Adrenal gland (tissue), 5 donors: ENCODE data around the gene RPS2.

Source experiments
- POLR2A ChIP-seq, 2 donors: fragments of 450-650 bp; IDR thresholded peaks; one replicate each; pipeline ENCODE4 v1.6.1; 2017; ENCODE audit warnings: antibody characterized with exemption in 2 of 2, mild to moderate bottlenecking in 2 of 2, moderate library complexity in 1 of 2
- TF ChIP-seq, protein P1 (sequence below), 6 experiments: fragments of 450-650 bp in 4 of 6; fragments of 200-600 bp in 2 of 6; sonication (generic) in 1 of 6; IDR thresholded peaks; 1 replicate in 5 of 6; 2 replicates in 1 of 6; pipeline versions ENCODE4 v1.5.1 to v1.8.0; 2016 to 2021; ENCODE audit warnings: antibody characterized with exemption in 6 of 6, mild to moderate bottlenecking in 2 of 6, moderate library complexity in 1 of 6
- donor health status: DM: no; HTN: no; CAD: no.

DNA sequence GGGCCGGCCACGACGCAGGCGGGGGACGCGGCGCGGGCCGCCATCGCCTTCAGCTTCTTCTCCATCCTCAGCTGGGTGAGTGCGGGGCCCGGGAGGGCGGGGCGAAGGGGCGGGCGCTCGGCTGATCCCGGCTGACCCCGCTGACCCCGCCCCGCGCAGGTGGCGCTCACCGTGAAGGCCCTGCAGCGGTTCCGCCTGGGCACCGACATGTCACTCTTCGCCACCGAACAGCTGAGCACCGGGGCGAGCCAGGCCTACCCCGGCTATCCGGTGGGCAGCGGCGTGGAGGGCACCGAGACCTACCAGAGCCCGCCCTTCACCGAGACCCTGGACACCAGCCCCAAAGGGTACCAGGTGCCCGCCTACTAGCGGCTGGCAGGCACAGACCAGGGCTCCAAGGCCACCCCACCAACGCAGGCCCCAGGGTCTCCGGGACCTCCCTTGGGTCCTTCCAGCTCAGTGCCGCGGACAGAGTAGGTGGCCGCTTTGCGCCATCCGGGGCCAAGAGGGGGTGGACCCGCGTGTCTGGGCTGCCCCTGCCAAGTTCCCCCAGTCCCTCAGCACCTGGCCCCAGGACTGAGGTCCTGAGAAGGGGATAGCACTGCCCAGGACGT, 28.2 kb upstream of the RPS2 start:
- TF ChIP-seq, protein P1, sequence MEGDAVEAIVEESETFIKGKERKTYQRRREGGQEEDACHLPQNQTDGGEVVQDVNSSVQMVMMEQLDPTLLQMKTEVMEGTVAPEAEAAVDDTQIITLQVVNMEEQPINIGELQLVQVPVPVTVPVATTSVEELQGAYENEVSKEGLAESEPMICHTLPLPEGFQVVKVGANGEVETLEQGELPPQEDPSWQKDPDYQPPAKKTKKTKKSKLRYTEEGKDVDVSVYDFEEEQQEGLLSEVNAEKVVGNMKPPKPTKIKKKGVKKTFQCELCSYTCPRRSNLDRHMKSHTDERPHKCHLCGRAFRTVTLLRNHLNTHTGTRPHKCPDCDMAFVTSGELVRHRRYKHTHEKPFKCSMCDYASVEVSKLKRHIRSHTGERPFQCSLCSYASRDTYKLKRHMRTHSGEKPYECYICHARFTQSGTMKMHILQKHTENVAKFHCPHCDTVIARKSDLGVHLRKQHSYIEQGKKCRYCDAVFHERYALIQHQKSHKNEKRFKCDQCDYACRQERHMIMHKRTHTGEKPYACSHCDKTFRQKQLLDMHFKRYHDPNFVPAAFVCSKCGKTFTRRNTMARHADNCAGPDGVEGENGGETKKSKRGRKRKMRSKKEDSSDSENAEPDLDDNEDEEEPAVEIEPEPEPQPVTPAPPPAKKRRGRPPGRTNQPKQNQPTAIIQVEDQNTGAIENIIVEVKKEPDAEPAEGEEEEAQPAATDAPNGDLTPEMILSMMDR (IDR thresholded peaks at IDR 0.05), result no peak
- TF ChIP-seq POLR2A (IDR thresholded peaks at IDR 0.05), result no peak
